Stimulated activated CD4-positive, alpha-beta T cell treated with anti-CD3 and anti-CD28 coated beads, TNF-alpha, amount 100 ng/mL, for 4 hours (primary cell): ENCODE measurements around the gene SRD5A1.
A peak's percentile ranks its signal among the peaks of the same experiment; 100 is the strongest.

Source experiments
- DNase-seq, 3 experiments: peaks; one replicate each; pipeline ENCODE4 v3.0.0-alpha.2; 2020; ENCODE audit warnings: low read depth in 3 of 3

The SRD5A1 gene

DNA sequence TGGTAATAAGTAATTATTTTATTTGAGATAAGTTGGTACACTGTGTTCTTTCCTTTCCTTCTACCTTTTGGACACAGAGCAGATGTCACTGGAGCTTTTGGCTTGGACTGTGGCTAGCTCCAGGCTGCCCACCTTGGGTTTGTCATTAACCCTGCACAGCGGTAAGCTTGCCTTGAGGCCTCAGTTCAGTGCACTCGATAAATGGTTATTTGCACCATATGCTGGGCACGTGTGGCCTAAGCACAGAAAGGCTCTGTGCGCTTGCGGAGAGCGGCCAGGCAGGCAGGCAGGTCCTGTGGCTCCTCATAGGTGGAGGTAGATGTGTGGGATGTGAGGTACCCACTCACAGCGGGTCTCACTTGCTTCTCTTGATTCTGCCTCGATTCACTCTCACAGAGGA is 50.0 kb downstream of the SRD5A1 start:
- DNase-seq, result no peak

GRCh38 chr5:6684075-6684474 is 50.8 kb downstream of the SRD5A1 start:
- DNase-seq, result no peak

DNA sequence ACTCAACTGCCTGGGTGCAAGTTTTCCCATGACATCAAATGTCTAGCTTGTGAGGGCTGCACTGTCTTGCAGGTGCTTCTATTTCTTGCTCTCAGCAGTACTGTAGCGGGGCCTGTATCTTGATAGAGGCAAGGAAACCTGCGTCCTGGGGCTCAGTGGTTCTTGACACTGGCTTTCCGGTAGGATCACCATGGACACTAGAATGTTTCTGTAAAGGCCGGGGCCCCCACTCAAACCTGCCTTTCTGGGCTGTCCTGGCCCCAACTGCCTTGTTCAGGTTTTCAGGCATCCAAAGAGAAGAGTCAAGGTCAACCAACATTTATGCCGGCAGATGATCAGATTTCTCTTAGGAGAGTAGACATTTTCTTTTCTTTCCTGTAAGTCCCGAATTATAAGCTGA is 53.3 kb downstream of the SRD5A1 start:
- DNase-seq, result no peak

- DNase-seq, result no peak
Observed at GRCh38 chr5:6686915-6687409, 53.7 kb downstream of the SRD5A1 start.

DNA sequence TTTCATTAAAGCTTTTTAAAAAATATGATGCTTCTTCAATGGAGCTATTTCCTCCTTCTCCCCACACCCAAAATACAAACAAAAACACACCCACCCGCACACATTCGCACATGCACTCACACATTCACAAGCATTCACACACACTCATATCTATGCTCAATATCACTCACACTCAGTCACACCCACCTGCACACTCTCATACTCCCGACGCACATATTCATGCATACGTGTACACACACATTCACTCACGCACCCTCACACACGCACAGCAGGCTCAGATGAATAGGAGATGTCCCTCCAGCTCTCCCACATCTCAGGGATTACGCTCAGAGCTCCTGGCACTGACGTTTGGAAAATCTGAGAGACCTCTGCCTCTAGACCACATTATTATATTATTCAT is 54.3 kb downstream of the SRD5A1 start:
- no peak for DNase-seq

DNA sequence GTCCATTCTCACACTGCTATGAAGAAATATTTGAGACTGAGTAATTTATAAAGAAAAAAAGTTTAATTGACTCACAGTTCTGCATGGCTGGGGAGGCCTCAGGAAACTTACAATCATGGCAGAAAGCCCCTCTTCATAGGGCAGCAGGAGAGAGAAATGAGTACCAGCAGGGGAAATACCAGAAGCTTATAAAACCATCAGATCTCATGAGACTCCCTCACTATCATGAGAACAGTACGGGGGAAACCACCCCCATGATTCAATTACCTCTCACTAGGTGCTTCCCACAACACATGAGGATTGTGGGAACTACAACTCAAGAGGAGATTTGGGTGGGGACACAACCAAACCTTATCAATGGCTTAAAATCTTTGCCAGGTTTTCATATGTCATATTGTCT is 59.7 kb downstream of the SRD5A1 start:
- no peak for DNase-seq

DNA sequence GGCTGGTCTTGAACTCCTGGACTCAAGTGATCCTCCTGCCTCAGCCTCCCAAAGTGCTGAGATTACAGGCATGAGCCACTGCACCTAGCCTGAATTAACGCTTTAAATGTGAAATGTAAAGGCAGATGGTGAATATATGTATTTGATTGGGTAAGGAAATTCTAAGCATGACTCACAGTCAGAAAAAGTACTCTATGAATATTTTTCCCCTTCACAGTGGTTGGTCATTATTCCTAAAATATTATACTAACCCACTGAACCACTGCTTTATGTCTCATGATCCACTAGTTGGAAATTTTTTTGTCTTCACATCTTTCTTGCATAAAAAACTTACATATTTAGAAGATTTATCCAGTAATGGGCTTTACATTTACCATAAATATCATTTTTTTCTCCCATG is 65.5 kb downstream of the SRD5A1 start:
- no peak for DNase-seq

DNA sequence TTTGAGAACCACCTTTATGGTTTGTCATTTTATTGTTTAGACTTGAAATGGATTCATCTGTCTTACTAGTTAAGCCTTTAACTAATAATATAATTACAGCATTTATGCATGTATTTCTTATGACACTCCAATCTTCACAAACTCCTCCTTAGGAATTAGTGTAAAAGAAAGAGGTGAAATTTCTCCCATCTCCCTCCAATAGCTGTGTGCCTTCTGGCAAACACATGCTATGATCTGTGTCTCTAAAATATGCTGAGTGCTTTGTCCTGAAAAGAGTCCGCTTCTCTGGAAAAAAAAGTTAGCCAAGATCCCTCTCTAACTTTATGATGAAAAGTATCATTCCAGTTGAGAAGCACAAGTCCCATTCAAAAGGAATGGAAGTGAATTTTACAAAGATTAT is 66.1 kb downstream of the SRD5A1 start:
- no peak for DNase-seq

DNA sequence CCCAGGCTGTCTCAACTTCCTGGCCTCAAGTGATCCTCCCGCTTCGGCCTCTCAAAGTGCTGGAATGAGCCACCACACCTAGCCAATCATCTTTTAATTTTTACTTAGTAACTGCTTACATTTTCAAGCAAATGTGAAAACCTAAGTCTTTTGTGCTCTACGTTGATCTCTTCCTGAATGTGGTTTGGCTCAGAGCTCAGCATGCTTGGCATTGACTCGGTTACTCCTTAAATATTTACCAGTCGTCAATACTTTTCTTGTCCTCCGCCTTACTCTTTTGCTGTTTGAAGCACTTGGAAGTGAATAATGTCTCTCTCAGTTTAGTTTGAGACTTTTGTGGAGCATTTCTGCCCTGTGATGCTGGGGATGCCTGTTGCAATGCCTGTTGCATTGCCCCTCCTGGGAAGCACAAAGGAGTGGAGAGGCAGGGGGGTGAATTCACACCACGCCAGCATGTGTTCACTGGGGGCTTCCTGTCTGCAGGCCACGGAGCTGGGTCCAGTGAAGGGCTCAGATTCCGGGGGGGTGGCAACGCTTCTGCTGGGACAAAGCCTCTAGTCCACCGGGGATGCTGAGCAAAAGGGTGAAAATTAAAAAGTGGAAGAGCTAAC is 66.9 kb downstream of the SRD5A1 start:
- DNase-seq, result no peak

- DNase-seq, result no peak
Observed at GRCh38 chr5:6700685-6701355, 67.6 kb downstream of the SRD5A1 start.

DNA sequence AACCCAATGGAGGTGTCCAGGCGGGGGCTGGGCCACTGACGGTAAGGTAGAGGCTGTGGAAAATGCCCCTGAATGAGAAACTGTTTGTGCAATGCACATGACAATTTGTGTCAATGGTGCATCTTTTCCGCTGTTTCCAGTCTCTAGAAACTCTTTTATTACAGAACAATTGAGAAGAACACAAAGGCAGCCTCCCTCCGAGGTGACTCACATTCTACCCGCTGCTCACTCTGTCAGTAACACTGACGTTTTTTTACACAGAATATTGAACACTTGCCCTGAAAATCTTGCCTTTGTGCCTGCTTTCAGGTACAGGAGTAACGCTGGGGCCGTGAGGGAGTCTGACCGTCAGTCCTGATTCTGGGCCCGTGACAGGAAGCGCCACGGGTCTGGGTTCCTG is 68.3 kb downstream of the SRD5A1 start:
- no peak for DNase-seq

DNA sequence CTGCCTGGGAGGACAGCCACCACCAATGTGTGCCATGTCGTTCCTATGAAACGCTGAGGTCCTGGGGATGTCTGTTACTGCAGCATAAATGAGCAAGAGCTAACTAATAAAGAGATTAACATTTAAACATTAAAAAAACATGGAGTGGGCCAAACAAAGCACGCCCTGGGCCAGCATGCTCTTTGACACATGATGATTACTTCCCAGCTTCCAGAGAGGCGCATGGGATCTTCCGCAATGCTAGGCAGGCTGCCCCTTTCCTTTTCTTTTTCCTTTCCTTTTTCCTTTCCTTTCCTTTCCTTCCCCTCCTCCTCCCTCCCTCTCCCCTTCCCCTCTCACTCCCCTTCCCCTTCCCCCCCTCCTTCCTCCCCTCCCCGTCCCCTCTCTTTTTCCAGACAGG is 69.4 kb downstream of the SRD5A1 start:
- no peak for DNase-seq

- DNase-seq, result no peak
Observed at GRCh38 chr5:6703806-6704205, 70.6 kb downstream of the SRD5A1 start.

- DNase-seq, result no peak
Observed at GRCh38 chr5:6704361-6704851, 71.2 kb downstream of the SRD5A1 start.

- DNase-seq, result no peak
Observed at GRCh38 chr5:6705088-6705487, 71.8 kb downstream of the SRD5A1 start.

DNA sequence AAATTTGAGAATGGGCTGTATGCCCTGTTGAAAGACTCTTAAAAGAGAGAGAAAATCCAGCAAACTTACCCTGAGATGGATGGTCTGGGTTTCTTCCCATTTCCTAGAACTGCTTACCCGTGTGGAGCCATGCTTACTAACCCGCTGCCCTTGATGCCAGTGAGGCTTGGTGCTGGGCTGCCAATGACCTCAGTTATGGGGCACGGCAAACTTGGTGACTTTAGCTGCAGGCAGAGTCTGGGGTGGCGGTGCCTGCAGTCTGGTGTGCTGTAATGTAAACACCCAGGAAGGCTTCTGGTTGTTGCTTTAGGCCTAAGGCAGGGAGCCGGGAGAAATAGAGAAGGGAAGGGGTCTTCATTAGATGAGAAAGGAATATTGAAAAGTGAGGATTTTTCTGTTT is 72.7 kb downstream of the SRD5A1 start:
- DNase-seq, result no peak

- DNase-seq, result no peak
Observed at GRCh38 chr5:6707852-6708251, 74.6 kb downstream of the SRD5A1 start.

GRCh38 chr5:6708814-6709213 is 75.6 kb downstream of the SRD5A1 start:
- no peak for DNase-seq

- DNase-seq, result no peak
Observed at GRCh38 chr5:6710070-6710469, 76.8 kb downstream of the SRD5A1 start.

DNA sequence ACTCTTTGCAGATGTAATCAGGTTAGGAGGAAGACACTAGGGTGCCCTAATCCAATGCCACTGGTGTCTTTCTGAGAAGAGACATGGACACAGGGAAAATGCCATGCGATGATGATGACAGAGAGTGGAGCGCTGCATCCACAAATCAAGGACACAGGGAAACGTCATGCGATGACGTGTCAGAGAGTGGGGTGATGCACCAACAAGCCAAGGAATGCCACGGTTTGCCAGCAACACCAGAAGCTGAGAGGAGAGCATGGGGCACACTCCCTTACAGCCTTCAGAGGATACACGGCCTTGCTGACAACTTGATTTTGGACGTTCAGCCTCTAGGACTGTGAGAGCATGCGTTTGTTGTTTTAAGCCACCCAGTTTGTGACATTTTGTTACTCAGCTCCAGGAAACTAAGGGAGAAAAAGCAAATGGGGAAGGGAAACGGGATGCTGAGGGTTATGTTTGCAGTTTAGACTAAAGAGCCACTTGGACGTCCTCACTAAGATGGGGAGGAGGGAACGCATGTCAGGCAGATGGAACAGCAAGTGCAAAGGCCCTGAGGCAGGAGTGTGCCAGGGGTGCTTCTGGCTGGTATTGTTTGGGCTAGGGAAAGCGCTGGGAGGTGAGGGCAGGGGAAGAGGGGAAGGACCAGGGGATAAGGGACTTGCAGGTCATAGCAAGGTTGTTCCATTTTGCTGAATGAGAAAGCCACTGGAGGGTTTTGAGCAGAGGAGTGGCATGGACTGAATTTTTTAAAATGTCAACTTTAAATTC is 77.5 kb downstream of the SRD5A1 start:
- no peak for DNase-seq

DNA sequence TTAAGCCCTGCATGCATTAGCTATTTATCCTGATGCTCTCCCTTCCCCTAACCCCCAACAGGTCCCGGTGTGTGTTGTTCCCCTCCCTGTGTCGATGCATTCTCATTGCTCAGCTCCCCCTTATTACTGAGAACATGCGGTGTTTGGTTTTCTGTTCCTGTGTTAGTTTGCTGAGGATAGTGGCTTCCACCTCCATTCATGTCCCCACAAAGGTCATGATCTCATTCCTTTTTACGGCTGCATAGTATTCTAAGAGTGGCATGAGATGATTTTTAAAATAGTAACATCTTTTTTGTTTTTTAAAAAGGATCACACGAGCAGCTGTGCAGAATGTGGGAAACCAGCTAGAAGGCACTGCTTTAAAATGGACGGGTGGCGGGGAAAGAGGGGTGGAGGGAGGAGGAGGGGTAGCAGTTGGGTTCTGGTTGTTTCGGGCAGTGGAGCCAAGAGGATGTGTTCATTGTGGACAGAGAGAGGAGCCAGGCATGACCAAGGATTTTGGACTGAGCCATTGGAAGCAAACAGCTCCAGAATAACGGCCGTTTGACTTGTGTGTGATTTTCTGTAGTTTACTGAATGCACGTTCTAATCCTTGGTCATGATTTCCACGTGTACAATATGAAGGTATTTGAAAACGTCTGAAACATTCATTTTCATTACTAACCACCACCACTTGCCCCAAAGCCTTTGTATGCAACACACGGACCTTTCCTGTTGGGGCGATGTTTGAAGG is 78.3 kb downstream of the SRD5A1 start:
- no peak for DNase-seq

GRCh38 chr5:6712142-6712576 is 78.9 kb downstream of the SRD5A1 start:
- peak in 2 of 3 experiments; percentile 30 for DNase-seq
